Measurements from ENCODE around the gene PER1. TPM values are rescaled to one million over a fixed set of nuclear protein-coding genes. Genes with fewer than 3 reads are reported as not detected.

The PER1 gene
- total and polyA plus RNA-seq, 2 of the 4 experiments (the other 2 are of a cell fraction): 3.4 to 10.5 TPM

GRCh38 chr17:8152112-8152775, at the start of gene PER1 (continued):
- no peak for TF ChIP-seq RCOR1 (IDR thresholded peaks at IDR 0.05; ENCODE audit: insufficient replicate concordance, low read length)
- peak; percentile 89 for TF ChIP-seq BHLHE40 (IDR thresholded peaks at IDR 0.05; ENCODE audit: low read depth, low read length)
- TF ChIP-seq CEBPB (IDR thresholded peaks at IDR 0.05; ENCODE audit: low read depth, low read length): peak; percentile 97

GRCh38 chr17:8192070-8192815, 40.0 kb upstream of the PER1 start:
- Histone ChIP-seq H2AK9ac (replicated peaks; ENCODE audit: low read depth, low read length, poor library complexity) (peak overlapping the region; percentile 66), H3K18ac (ENCODE audit: low read depth, low read length) (peak overlapping the region; percentile 30; the same call in 1 of the 2 replicates), H3K23ac (ENCODE audit: low read depth, low read length) (peak overlapping the region; percentile 44), H2BK5ac (ENCODE audit: low read depth, low read length, poor library complexity, severe bottlenecking) (peak overlapping the region; percentile 91), H3K27ac (ENCODE audit: insufficient read depth, low read length) (peak overlapping the region; percentile 8; the same call in 1 of the 2 replicates), H3K9me3 (ENCODE audit: control insufficient read depth, insufficient read depth, low read length) (no peaks in the 10 kb centered on the region), H3K79me1 (ENCODE audit: low read depth in 1 of 2, low read length in 2 of 2) (peaks cover 0 to 21% of the 10 kb centered on the region in 2 experiments; a peak in 2 of 4 replicates), H3K9ac (ENCODE audit: low read depth, low read length) (peak overlapping the region; percentile 35; the same call in 1 of the 2 replicates), H4K91ac (ENCODE audit: insufficient read depth, low read depth, low read length) (peak overlapping the region; percentile 57), H3K4me3 (ENCODE audit: insufficient read depth, low read depth, low read length) (peak overlapping the region; percentile 36; the same call in 1 of the 2 replicates), H4K5ac (ENCODE audit: low read depth, low read length) (peak overlapping the region; percentile 82), H2BK20ac (ENCODE audit: low read depth, low read length) (no peak overlapping the region), H4K8ac (ENCODE audit: low read depth in 2 of 2, low read length in 2 of 2) (peak overlapping the region; percentile 31 to 92; a peak in 3 of 4 replicates), H3K4me2 (ENCODE audit: low read depth, low read length) (peak overlapping the region; percentile 77), H2AK5ac (ENCODE audit: low read depth, low read length) (peak overlapping the region; percentile 27), H3K4me1 (ENCODE audit: control insufficient read depth, insufficient read depth, low read length) (peaks cover 16% of the 10 kb centered on the region), H2BK120ac (ENCODE audit: low read depth, low read length) (no peak overlapping the region), H3K56ac (ENCODE audit: extremely low read depth, insufficient read depth, low read length) (no peak overlapping the region), H3K4ac (ENCODE audit: low read depth, low read length) (peak overlapping the region; percentile 87), H2AFZ (replicated peaks; ENCODE audit: low read length, poor library complexity) (peak overlapping the region; percentile 86), H3K9me1 (ENCODE audit: insufficient read depth, low read length) (peaks cover 26% of the 10 kb centered on the region), H3K36me3 (ENCODE audit: control insufficient read depth, insufficient read depth, low read length) (no peaks in the 10 kb centered on the region), H3K27me3 (ENCODE audit: control insufficient read depth, insufficient read depth, low read length) (no peaks in the 10 kb centered on the region), H2BK15ac (ENCODE audit: low read depth, low read length) (peak overlapping the region; percentile 27; the same call in 1 of the 3 replicates), H4K20me1 (ENCODE audit: insufficient read depth, low read length) (peaks cover 11% of the 10 kb centered on the region), H3K14ac (replicated peaks; ENCODE audit: low read depth, low read length) (peak overlapping the region; percentile 64)
- intact Hi-C loops (cut with micrococcal nuclease) (no loop called here), in situ Hi-C loops (cut with MboI; ENCODE audit: low sequenced_read_pairs) (no loop called here), dilution Hi-C loops (cut with HindIII; ENCODE audit: low sequenced_read_pairs, unreplicated experiment) (no loop called here)
- 13% methylated on average over 3 of the region's 12 CpGs; no CpG with 5 or more reads in 1 of the 2 experiments for WGBS, 2 experiments (ENCODE audit: extremely low coverage in 2 of 2, insufficient read length in 1 of 2)
- no TSS peak for BruUV-seq (replicated peaks)
- TF ChIP-seq MAZ (IDR thresholded peaks at IDR 0.05; ENCODE audit: borderline replicate concordance, low read depth, low read length): no peak
- peak; percentile 99 for TF ChIP-seq USF2 (IDR thresholded peaks at IDR 0.05; ENCODE audit: low read depth, low read length)
- TF ChIP-seq BHLHE40 (IDR thresholded peaks at IDR 0.05; ENCODE audit: low read depth, low read length): 0 out of 2 replicates have a peak, but pooled peaks have one; percentile 11
- TF ChIP-seq POLR2A (IDR thresholded peaks at IDR 0.05; ENCODE audit: low read depth, low read length): 0 out of 2 replicates have a peak, but pooled peaks have one; percentile 41
- peak; percentile 85 for DNase-seq
- CTCF ChIA-PET: interaction anchor here (0.9 kb wide), 1 partner anchor 109 kb away, joined by 3 read pairs; no protein-coding TSS in a partner anchor
- ATAC-seq (ENCODE audit: low read depth): no peak
- POLR2A ChIA-PET (ENCODE audit: unreplicated experiment): no interaction called here

All from IMR-90 (cell line).